ENCODE data around the gene EIF4B.

GRCh38 chr12:52984136-52984535 lies 22.1 kb upstream of the EIF4B start:
- no peak for TF ChIP-seq CTCF (IDR thresholded peaks at IDR 0.05)
- no peak for TF ChIP-seq EZH2 (IDR thresholded peaks at IDR 0.05; ENCODE audit: borderline replicate concordance, insufficient read depth, low read depth, low read length, poor library complexity, severe bottlenecking)
